Naive thymus-derived CD8-positive, alpha-beta T cell (primary cell): ENCODE measurements around the gene AFAP1. TPM values are rescaled to one million over a fixed set of nuclear protein-coding genes. Genes with fewer than 3 reads are reported as not detected.

Source experiments
- ATAC-seq, 2 donors: fragments of 150-1000 bp; cut with Tn5 transposase in 1 of 2; sonication (Bioruptor Pico), chemical (Tn5 transposase) in 1 of 2; 1 replicate in 1 of 2; 2 replicates in 1 of 2; pipeline ENCODE4 v1.10.0; 2021; ENCODE audit warnings: mild to moderate bottlenecking in 2 of 2, moderate library complexity in 2 of 2
- POLR2A ChIA-PET: fragments of 350-600 bp; sonication (Branson Sonifier 250); formaldehyde crosslinking; loops from one replicate; lab custom pipeline; 2021; ENCODE audit warnings: antibody characterized with exemption; lab: Charles Lee
- DNase-seq, 10 donors: peaks; one replicate each; pipeline versions ENCODE4 v3.0.0 to v3.0.0-alpha.2; 2020 to 2022
- H3K27ac Mint-ChIP-seq, 10 donors: one replicate each; pipeline ENCODE4 v1.8.0; 2020 to 2022; ENCODE audit warnings: mild to moderate bottlenecking in 10 of 10, mixed read lengths in 10 of 10, moderate library complexity in 4 of 10, inconsistent platforms in 1 of 10
- H3K27me3 Mint-ChIP-seq, 5 donors: one replicate each; pipeline ENCODE4 v1.8.0; 2021 to 2022; ENCODE audit warnings: mixed read lengths in 5 of 5
- H3K36me3 Mint-ChIP-seq, 3 donors: one replicate each; pipeline ENCODE4 v1.8.0; 2020 to 2022; ENCODE audit warnings: mixed read lengths in 3 of 3, mild to moderate bottlenecking in 2 of 3, inconsistent platforms in 1 of 3
- H3K4me1 Mint-ChIP-seq, 4 donors: one replicate each; pipeline ENCODE4 v1.8.0; 2021 to 2022; ENCODE audit warnings: mixed read lengths in 4 of 4
- H3K4me3 Mint-ChIP-seq, 10 donors: one replicate each; pipeline ENCODE4 v1.8.0; 2020 to 2022; ENCODE audit warnings: mild to moderate bottlenecking in 10 of 10, mixed read lengths in 10 of 10, moderate library complexity in 6 of 10, inconsistent platforms in 1 of 10
- H3K9me3 Mint-ChIP-seq, 9 donors: one replicate each; pipeline ENCODE4 v1.8.0; 2020 to 2022; ENCODE audit warnings: mixed read lengths in 9 of 9, mild to moderate bottlenecking in 3 of 9, inconsistent platforms in 1 of 9, moderate library complexity in 1 of 9
- polyA plus RNA-seq, 3 donors: library from polyadenylated mRNA; unstranded; fragments of 300-500 nt; fragmentation: Illumina TruSeq; gene quantifications; one replicate each; pipeline ENCODE4 v1.2.3, GENCODE V29; 2021
- total RNA-seq, 8 experiments: library from RNA in 2 of 8; stranded (reverse) in 2 of 8; gene quantifications; one replicate each; pipeline ENCODE4 v1.2.3 and lab custom pipeline; 2021 to 2026

The AFAP1 gene
- total and polyA plus RNA-seq, 5 experiments from 2014 or later: 0.90 to 7.6 (median 3.3) TPM

GRCh38 chr4:7715271-7716009, 224.2 kb downstream of the AFAP1 start:
- Mint-ChIP-seq H3K9me3 (peaks cover 0 to 9% (median 0%) of the 10 kb centered on the region in 9 donors), H3K27me3 (peaks cover 1 to 29% (median 17%) of the 10 kb centered on the region in 5 donors), H3K36me3 (no peaks in the 10 kb centered on the region), H3K4me1 (peaks cover 0 to 4% (median under 1%) of the 10 kb centered on the region in 4 donors), H3K27ac (no peak overlapping the region), H3K4me3 (no peak overlapping the region)
- DNase-seq: no peak
- ATAC-seq: no peak
- POLR2A ChIA-PET: no interaction called here

DNA sequence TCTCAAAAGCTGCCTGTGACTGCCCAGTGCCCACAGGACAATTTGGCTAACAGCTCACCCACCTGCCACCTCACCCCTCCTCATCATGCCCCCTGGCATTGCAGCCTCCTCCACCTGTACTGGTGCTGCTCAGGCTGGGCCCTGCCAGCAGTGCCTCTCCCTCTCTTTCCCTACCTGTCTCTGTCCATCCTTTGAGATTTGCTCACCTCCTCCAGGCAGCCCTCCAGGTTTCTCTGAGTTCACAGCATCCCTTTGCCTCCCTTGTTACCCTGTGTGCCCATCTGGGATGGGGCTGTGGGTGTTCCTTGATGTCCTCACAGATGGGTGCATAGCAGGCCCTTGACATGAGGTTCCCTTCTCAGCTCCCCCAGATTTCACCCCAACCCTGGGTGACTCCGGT, 224.9 kb downstream of the AFAP1 start:
- Mint-ChIP-seq H3K4me3 (no peak overlapping the region), H3K4me1 (peaks cover 0 to 2% (median 0%) of the 10 kb centered on the region in 4 donors), H3K9me3 (peaks cover 0 to 9% (median 0%) of the 10 kb centered on the region in 9 donors), H3K27ac (peak overlapping the region in 1 of 10 donors; percentile 72), H3K36me3 (no peaks in the 10 kb centered on the region), H3K27me3 (peaks cover 0 to 22% (median 12%) of the 10 kb centered on the region in 5 donors)
- POLR2A ChIA-PET: no interaction called here
- DNase-seq (no peak), ATAC-seq (no peak)

DNA sequence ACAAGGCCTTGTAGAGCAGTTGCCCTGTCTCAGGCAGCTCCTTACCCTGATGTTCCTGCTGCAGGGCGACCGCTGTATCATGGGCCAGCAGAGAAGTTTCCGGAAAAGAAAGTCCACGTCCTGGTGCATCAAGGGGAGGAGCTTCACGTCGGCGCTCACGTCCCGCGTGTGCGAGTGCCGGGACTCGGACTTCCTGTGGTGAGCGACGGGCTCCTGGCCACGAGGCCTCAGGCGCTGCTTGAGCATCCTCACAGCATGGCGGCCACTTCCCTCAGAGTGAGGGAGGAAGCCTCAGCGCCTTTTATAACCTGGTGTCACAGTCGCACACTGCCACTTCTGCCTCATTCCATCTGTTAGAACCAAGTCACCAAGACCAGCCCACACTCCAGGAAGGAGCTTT, 225.5 kb downstream of the AFAP1 start:
- DNase-seq: no peak
- ATAC-seq: no peak
- Mint-ChIP-seq H3K4me3 (no peak overlapping the region), H3K9me3 (peaks cover 0 to 9% (median 0%) of the 10 kb centered on the region in 9 donors), H3K27me3 (peaks cover 0 to 21% (median 12%) of the 10 kb centered on the region in 5 donors), H3K36me3 (no peaks in the 10 kb centered on the region), H3K27ac (no peak overlapping the region), H3K4me1 (no peaks in the 10 kb centered on the region)
- POLR2A ChIA-PET: no interaction called here

GRCh38 chr4:7713757-7714156, 225.9 kb downstream of the AFAP1 start:
- Mint-ChIP-seq H3K36me3 (no peaks in the 10 kb centered on the region), H3K4me1 (no peaks in the 10 kb centered on the region), H3K9me3 (peaks cover 0 to 9% (median 0%) of the 10 kb centered on the region in 9 donors), H3K27me3 (peaks cover 0 to 21% (median 12%) of the 10 kb centered on the region in 5 donors), H3K27ac (no peak overlapping the region), H3K4me3 (no peak overlapping the region)
- DNase-seq (no peak), ATAC-seq (no peak)
- POLR2A ChIA-PET: no interaction called here

DNA sequence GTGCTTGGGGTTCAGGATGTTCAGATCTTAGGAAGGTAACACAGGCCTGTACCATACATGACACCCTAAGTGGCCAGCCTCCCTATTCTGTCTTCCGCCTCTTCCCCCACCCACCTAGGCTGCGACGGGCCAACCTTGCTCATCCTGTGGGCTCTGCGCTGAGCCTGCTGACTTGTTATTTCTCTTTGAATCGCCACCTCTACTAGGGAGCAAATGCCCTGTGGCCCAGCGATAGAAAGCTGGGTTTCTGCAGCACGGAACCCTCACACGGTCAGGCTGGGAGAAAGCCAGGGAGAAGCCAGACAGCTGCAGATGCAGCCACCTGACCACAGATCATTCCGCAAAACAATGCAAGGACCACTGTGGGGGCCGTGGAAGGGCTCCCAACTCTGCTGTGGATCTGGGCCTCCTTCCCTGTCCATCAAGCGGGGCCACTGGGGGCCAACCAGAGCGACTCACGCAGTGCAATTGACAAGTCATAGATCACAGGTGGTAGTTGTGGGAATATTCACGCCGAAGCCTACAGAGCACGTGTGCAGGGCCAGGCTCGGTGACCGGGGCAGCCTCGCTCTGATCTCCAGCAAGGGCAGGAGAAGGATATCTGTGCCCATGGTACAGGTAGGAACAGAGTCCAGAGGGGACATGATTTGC, 227.5 kb downstream of the AFAP1 start:
- H3K4me3 Mint-ChIP-seq: no peak overlapping the region
- peaks cover 0 to under 1% (median 0%) of the 10 kb centered on the region in 4 donors for H3K4me1 Mint-ChIP-seq
- POLR2A ChIA-PET: no interaction called here
- peak overlapping the region in 1 of 10 donors; percentile 62 for H3K27ac Mint-ChIP-seq
- no peak for DNase-seq
- ATAC-seq: no peak
- H3K9me3 Mint-ChIP-seq: peaks cover 0 to 9% (median 0%) of the 10 kb centered on the region in 9 donors
- no peaks in the 10 kb centered on the region for H3K36me3 Mint-ChIP-seq
- H3K27me3 Mint-ChIP-seq: peaks cover 0 to 7% (median 6%) of the 10 kb centered on the region in 5 donors

DNA sequence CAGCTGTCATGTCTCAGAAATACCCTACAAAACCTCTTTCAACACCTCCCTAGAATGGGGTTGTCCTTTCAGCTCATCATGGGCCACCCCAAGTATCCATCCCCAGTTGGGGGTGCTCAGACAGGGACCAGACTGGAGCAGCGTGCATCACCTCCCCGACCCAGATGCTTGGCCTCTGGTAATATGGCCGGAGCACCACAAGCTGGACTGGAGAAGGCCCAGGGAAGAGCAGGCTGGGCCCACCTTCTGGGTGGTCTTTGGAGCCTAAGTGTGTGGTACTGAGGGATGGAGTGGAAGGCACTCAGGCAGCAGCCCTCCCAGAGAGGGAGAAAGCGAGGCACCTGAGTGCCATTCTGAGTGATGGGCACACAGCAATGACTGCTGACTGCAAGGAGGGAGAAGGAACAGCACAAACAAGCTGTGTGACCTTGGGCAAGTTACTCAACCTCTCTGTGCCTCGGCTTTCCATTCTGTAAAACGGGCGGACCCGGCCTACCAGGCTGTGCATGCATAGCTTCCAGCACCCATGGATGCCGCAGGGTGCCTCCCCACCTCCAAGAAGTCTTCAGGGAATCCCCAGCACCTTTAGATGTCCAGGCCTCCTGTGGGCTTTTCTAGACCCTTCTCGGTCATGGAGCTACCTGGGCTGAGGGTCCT, 228.2 kb downstream of the AFAP1 start:
- peaks cover 0 to 9% (median 0%) of the 10 kb centered on the region in 9 donors for H3K9me3 Mint-ChIP-seq
- DNase-seq (no peak), ATAC-seq (no peak)
- peaks cover 0 to 4% (median 2%) of the 10 kb centered on the region in 5 donors for H3K27me3 Mint-ChIP-seq
- H3K4me1 Mint-ChIP-seq: peaks cover 0 to 2% (median 0%) of the 10 kb centered on the region in 4 donors
- no peaks in the 10 kb centered on the region for H3K36me3 Mint-ChIP-seq
- H3K4me3 Mint-ChIP-seq: no peak overlapping the region
- H3K27ac Mint-ChIP-seq: no peak overlapping the region
- POLR2A ChIA-PET: no interaction called here

DNA sequence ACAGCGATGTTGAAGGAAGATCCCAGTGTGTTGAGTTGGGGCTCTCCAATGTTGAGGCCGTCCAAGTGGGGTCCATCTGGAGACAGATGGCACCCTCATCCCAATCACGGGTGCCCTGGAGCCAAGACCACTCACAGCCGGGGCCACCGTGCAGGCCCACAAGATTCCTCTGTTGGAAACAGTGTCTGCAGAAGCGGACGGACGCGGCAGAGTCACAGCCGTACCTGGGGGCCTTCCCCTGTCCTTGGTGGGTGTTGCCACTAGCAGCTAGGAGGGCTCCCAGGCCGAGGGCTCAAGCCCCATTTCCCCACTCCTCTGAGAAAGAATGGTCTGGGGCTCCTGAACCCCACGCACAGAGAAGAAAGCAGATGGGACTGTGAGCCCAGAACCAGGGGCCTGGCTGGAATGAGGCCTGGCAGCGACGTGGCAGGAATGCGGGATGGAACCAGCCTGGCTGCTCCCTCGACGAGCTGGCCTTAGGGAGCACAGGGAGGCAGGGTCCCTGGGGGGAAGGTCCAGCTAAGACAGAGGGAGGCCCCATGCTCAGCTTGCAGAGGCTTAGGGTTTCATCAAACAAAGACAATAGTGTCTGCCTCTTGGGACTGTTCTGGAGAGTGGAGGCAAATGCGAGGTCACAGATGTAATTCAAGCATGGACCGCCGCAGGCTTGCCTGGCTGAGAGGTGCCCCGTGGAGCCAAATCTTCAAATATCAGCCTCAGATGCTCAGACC, 228.9 kb downstream of the AFAP1 start:
- no peak for DNase-seq
- H3K27ac Mint-ChIP-seq: peak overlapping the region in 1 of 10 donors; percentile 74
- H3K4me3 Mint-ChIP-seq: no peak overlapping the region
- ATAC-seq: no peak
- POLR2A ChIA-PET: no interaction called here
- no peaks in the 10 kb centered on the region for H3K36me3 Mint-ChIP-seq
- H3K27me3 Mint-ChIP-seq: no peaks in the 10 kb centered on the region
- H3K4me1 Mint-ChIP-seq: peaks cover 0 to 2% (median 0%) of the 10 kb centered on the region in 4 donors
- H3K9me3 Mint-ChIP-seq: peaks cover 0 to 9% (median 0%) of the 10 kb centered on the region in 9 donors

DNA sequence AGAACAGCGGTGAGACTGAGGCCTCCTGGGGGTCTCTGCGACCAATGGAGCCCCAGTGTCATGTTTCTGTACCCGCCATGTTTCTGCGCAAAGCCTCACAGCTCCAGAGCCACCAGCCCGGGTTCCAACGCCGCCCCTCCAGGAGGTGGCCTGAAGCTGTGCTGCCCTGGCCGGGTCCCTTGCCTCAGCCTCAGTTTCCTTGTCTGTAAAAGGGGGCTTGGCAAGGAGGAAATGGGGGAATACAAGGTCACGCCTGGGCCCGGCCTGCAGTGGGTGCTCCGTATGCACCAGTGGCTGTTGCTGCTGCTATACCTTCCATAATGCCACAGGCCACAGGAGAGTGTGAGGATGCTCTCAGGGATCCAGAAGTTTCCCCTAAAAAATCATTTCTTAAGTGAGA, 229.5 kb downstream of the AFAP1 start:
- H3K36me3 Mint-ChIP-seq: no peaks in the 10 kb centered on the region
- H3K27me3 Mint-ChIP-seq: no peaks in the 10 kb centered on the region
- peaks cover 0 to 2% (median 0%) of the 10 kb centered on the region in 4 donors for H3K4me1 Mint-ChIP-seq

GRCh38 chr4:7709431-7709830, 230.2 kb downstream of the AFAP1 start:
- H3K4me3 Mint-ChIP-seq: no peak overlapping the region
- no peak for DNase-seq
- H3K36me3 Mint-ChIP-seq: no peaks in the 10 kb centered on the region
- peaks cover 0 to under 1% (median 0%) of the 10 kb centered on the region in 9 donors for H3K9me3 Mint-ChIP-seq
- no peak for ATAC-seq
- POLR2A ChIA-PET: no interaction called here
- H3K4me1 Mint-ChIP-seq: peaks cover 0 to 2% (median 0%) of the 10 kb centered on the region in 4 donors
- no peaks in the 10 kb centered on the region for H3K27me3 Mint-ChIP-seq
- H3K27ac Mint-ChIP-seq: peak overlapping the region in 1 of 10 donors; percentile 15

More for the DNA sequence above, 229.5 kb downstream of the AFAP1 start:
- Mint-ChIP-seq H3K27ac (no peak overlapping the region), H3K4me3 (no peak overlapping the region), H3K9me3 (peaks cover 0 to 8% (median 0%) of the 10 kb centered on the region in 9 donors)
- DNase-seq: no peak
- POLR2A ChIA-PET: no interaction called here
- no peak for ATAC-seq

DNA sequence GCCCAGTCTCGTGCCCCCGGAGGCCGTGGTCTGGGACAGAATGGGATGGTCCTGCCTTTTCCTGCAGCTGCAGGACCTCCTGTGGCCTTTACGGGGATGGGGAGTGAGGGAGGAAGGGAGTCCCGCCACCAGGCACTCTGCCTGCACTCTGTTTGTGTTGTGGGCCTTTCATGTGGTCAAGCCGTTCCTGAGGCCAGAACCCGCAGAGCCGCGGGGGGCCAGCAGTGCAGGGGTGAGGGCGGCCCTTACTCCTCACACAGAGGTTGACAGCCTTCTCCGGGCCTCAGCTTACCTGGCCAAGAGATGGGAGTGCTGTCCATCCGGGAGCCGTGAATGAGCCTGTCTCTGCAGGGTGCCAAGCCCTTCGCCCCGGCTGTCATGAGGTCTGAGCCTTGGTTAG, 230.7 kb downstream of the AFAP1 start:
- Mint-ChIP-seq H3K27me3 (no peaks in the 10 kb centered on the region), H3K4me3 (no peak overlapping the region), H3K4me1 (peaks cover 0 to 2% (median 0%) of the 10 kb centered on the region in 4 donors), H3K36me3 (no peaks in the 10 kb centered on the region), H3K27ac (peak overlapping the region in 1 of 10 donors; percentile 15), H3K9me3 (no peaks in the 10 kb centered on the region)
- no peak for DNase-seq
- no peak for ATAC-seq
- POLR2A ChIA-PET: no interaction called here
